ENCODE data around the gene TAOK2.

DNA sequence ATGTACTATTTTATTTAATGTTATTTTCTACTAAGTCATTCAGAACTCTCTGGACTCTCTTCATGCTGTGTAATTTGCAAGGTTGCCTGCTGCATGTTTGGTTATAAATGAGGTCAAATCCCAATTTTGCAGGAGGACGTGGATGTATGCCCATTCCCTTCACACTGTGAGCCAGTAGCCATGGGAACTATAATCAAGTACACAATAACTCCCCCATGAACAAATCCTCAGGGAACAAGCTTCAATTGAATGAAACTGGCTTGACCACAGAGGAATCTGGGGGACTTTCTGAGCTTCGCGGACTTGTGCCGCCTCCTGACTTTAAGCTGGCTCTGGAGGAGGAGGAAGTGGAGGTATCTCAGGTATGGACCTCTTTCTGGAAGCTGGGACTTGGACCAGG is 33.0 kb upstream of the TAOK2 start:
- TF ChIP-seq POLR2A (IDR thresholded peaks at IDR 0.05) (no peak), CTCF (IDR thresholded peaks at IDR 0.05) (no peak), POLR2AphosphoS5 (IDR thresholded peaks at IDR 0.05) (no peak)
